NCI-H1694 (cell line): Measurements from ENCODE around the gene CUTA.
"Not testable (repeated sequence)": the region's sequence is repeated elsewhere in the genome, so short reads cannot be mapped to it uniquely, and the experiment has no call there.

Source experiments
- DNase-seq: peaks from one replicate; lab custom pipeline; 2025; lab: John Stamatoyannopoulos, UW

CUTA gene

GRCh38 chr6:33399881-33400280, 18.0 kb downstream of the CUTA start:
- not testable (repeated sequence) for DNase-seq

GRCh38 chr6:33398601-33399000, 19.3 kb downstream of the CUTA start:
- not testable (repeated sequence) for DNase-seq

DNA sequence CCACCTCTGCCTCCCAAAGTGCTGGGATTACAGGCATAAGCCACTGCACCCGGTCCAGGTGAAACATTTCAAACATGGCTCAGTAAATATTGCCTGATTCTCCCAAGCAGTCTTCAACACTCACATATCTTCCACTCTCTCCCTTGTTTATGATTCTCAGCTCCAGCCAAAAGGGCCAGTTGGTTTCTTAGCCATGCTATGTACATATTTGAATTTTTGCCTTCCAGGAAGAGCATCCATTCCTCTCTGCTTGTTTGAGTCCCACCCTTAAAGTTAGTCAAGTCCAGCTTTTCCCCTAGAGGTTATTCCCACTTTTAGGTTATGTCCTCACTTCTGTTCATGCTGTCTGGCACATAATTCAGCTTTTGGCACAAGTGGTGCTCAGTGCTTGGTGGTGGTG, 20.4 kb downstream of the CUTA start:
- DNase-seq, result no peak

GRCh38 chr6:33392979-33393378, 24.9 kb downstream of the CUTA start:
- no peak for DNase-seq

DNA sequence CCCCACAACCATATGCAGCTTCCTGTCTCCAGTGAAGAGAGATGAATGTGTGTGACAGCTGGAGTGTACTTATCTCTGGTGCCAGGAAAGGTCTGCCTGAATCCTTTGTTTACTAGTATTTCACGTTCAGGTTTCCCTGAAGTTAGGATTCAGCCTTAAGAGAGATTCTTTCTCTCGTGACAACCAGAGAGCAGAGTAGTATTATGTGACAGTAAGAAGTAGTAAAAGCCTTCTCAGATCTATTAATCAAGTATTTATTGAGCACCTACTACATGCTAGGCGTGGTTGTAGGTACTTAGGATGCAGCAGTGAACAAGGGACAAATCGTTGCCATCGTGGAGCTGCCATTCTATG, 25.3 kb downstream of the CUTA start:
- DNase-seq, result no peak

GRCh38 chr6:33391922-33392594, 25.8 kb downstream of the CUTA start:
- DNase-seq, result no peak

- DNase-seq, result peak; percentile 99
These were observed 26.5 kb downstream of the CUTA start, which contains the start of gene KIFC1 for GRCh38 chr6:33391278-33391921. TSS of gene KIFC1 (plus strand) at chr6:33391823. CDS start at chr6:33391986, 163 bp downstream.

- no peak for DNase-seq
These were observed 27.1 kb downstream of the CUTA start for GRCh38 chr6:33390767-33391277.

GRCh38 chr6:33390173-33390572, 27.7 kb downstream of the CUTA start:
- no peak for DNase-seq

- DNase-seq, result no peak
These were observed 33.3 kb downstream of the CUTA start for GRCh38 chr6:33384581-33385020.

GRCh38 chr6:33383427-33384185, 34.3 kb downstream of the CUTA start:
- DNase-seq, result no peak

DNA sequence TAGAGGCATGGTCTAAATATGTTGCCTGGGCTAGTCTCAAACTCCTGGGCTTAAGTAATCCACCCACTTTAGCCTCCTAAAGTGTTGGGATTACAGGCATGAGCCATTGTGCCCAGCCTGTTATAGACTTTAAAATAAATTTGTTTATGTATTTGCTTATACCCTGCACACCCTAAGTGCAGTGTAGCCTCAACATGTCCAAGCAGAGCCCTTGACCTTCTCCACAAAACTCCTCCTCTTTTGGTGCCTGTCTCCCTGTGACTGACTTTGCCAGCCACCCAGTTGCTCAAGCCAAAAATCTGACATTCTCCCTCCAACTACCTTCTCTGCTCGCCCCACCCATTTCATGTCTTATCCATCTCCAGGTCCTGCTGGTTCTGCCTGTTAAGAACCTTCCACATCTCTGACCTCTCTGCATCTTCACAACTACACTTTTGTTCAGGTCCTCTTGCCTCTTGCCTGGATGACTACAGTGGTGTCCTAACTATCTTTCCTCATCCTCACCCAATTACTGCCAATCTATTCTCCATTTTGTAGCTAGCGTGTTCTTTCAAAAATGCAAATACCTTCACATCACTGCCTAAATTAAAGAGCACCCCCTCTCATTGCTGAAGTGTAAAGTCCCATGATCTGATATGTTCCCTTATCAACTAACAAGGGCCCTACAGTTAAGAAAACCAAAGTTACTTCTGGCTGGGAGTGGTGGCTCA, 37.5 kb downstream of the CUTA start:
- DNase-seq, result no peak

GRCh38 chr6:33379184-33379583, 38.7 kb downstream of the CUTA start:
- DNase-seq, result not testable (repeated sequence)

DNA sequence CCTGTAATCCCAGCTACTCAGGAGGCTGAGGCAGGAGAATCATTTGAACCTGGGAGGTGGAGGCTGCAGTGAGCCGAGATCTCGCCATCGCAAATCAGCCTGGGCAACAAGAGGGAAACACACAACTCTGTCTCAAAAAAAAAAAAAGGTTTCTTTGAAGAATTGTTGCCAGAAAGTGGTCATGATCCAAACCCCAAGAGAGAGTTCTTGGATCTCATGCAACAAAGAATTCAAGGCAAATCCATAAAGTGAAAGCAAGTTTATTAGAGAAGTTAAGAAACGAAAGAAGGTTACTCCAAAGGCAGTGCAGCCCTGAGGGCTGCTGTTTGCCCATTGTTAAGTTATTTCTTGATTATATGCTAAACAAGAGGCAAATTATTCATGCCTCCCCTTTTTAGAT, 40.7 kb downstream of the CUTA start:
- DNase-seq, result no peak

- peak; percentile 29 for DNase-seq
These were observed 42.7 kb downstream of the CUTA start for GRCh38 chr6:33375143-33375671.

DNA sequence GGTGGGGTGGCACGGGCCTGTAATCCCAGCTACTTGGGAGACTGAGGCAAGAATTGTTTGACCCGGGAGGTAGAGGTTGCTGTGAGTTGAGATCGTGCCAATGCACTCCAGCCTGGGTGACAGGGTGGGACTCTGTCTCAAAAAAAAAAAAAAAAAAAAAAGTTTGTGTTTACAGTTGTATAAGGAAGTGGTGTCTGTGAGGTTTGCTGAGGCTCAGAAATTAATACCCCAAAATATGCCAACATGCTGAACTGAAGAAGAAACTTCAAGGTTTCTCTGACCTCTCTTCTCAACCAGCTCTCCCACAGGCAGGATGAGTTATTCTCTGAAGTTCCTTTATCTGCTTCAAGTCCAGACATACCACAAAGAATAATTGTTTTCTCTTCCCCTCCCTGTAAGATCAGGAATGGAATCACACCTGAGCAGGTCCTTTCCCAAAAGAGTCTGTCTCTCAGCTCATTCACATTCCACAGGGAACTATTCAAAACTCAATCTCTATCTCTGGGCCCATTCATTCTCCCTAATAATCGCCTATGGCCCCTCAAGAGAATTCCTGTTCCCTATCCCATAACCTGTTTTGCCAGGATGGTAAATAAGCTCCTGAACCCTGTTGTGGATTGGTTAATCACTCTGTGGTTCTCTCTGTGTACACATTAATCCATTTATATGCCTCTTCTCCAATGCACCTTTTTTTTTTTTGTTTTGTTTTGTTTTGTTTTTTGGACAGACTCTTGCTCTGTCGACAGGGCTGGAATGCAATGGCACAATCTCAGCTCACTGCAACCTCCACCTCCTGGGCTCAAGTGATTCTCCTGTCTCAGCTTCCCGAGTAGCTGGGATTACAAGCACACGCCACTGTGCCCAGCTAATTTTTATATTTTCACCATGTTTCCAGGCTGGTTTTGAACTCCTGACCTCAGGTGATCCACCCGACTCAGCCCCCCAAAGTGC, 43.7 kb downstream of the CUTA start:
- no peak for DNase-seq

GRCh38 chr6:33372526-33373123, 45.3 kb downstream of the CUTA start:
- DNase-seq, result no peak

- DNase-seq, result not testable (repeated sequence)
These were observed 46.0 kb downstream of the CUTA start for GRCh38 chr6:33371901-33372300.

- not testable (repeated sequence) for DNase-seq
These were observed 50.2 kb downstream of the CUTA start for GRCh38 chr6:33367715-33368025.

GRCh38 chr6:33367009-33367714, 50.7 kb downstream of the CUTA start:
- no peak for DNase-seq
